Measurements from ENCODE around the gene ATG4A. TPM values are rescaled to one million over a fixed set of nuclear protein-coding genes. Genes with fewer than 3 reads are reported as not detected.

ATG4A gene
- total and polyA plus RNA-seq, 8 donors: 9.0 to 69.2 (median 19.1) TPM; not detected in 1

- no peaks in the 10 kb centered on the region for H3K27me3 ChIP-seq
- H3K36me3 ChIP-seq: peaks cover under 1 to 11% (median 11%) of the 10 kb centered on the region in 4 donors
- 0 to 62% (median 5%) methylated on average over 3 to 15 of the region's 15 CpGs for WGBS, 5 donors
- TF ChIP-seq EP300 (IDR thresholded peaks at IDR 0.05) (no peak), CTCF (IDR thresholded peaks at IDR 0.05) (no peak), POLR2AphosphoS5 (IDR thresholded peaks at IDR 0.05) (no peak), POLR2A (IDR thresholded peaks at IDR 0.05) (no peak)
- H3K4me1 ChIP-seq: peaks cover 0 to 29% (median 7%) of the 10 kb centered on the region in 4 donors
- no peak for DNase-seq
- intact Hi-C loops (cut with DNase I; ENCODE audit: low total_unique reads): no loop called here
- H3K27ac ChIP-seq: peak overlapping the region; percentile 55 to 90 (median 86)
- peak overlapping the region; percentile 46 to 64 (median 64) for H3K4me3 ChIP-seq
- peaks cover 0 to 3% (median 0%) of the 10 kb centered on the region in 4 donors for H3K9me3 ChIP-seq
Observed at GRCh38 chrX:108091878-108092291, 307 bp downstream of the ATG4A start.

- WGBS, 5 donors: 87 to 99% (median 96%) methylated on average over 2 of the region's 2 CpGs
- peaks cover 0 to 4% (median under 1%) of the 10 kb centered on the region in 4 donors for H3K4me1 ChIP-seq
- no peak for DNase-seq
- intact Hi-C loops (cut with DNase I; ENCODE audit: low total_unique reads): no loop called here
- TF ChIP-seq CTCF (IDR thresholded peaks at IDR 0.05) (no peak), EP300 (IDR thresholded peaks at IDR 0.05) (no peak)
- H3K27me3 ChIP-seq: no peaks in the 10 kb centered on the region
- no peaks in the 10 kb centered on the region for H3K36me3 ChIP-seq
- H3K4me3 ChIP-seq: no peak overlapping the region
- no peaks in the 10 kb centered on the region for H3K9me3 ChIP-seq
- H3K27ac ChIP-seq: no peak overlapping the region
Observed at GRCh38 chrX:108097380-108097779, 5.8 kb downstream of the ATG4A start.

GRCh38 chrX:108105473-108105872, 13.9 kb downstream of the ATG4A start:
- TF ChIP-seq POLR2A (IDR thresholded peaks at IDR 0.05) (no peak), EP300 (IDR thresholded peaks at IDR 0.05) (no peak), CTCF (IDR thresholded peaks at IDR 0.05) (no peak), POLR2AphosphoS5 (IDR thresholded peaks at IDR 0.05) (no peak)
- DNase-seq: no peak
- Histone ChIP-seq H3K9me3 (peaks cover 0 to 12% (median 3%) of the 10 kb centered on the region in 4 donors), H3K4me3 (no peak overlapping the region), H3K36me3 (no peaks in the 10 kb centered on the region), H3K27ac (no peak overlapping the region), H3K4me1 (no peaks in the 10 kb centered on the region), H3K27me3 (no peaks in the 10 kb centered on the region)
- intact Hi-C loops (cut with DNase I; ENCODE audit: low total_unique reads): no loop called here

- Histone ChIP-seq H3K27ac (no peak overlapping the region), H3K9me3 (no peaks in the 10 kb centered on the region), H3K4me1 (no peaks in the 10 kb centered on the region), H3K36me3 (no peaks in the 10 kb centered on the region), H3K4me3 (no peak overlapping the region), H3K27me3 (no peaks in the 10 kb centered on the region)
- TF ChIP-seq POLR2AphosphoS5 (IDR thresholded peaks at IDR 0.05) (no peak), POLR2A (IDR thresholded peaks at IDR 0.05) (no peak), EP300 (IDR thresholded peaks at IDR 0.05) (no peak), CTCF (IDR thresholded peaks at IDR 0.05) (no peak)
- no peak for DNase-seq
- intact Hi-C loops (cut with DNase I; ENCODE audit: low total_unique reads): no loop called here
Observed at GRCh38 chrX:108114541-108114940, 23.0 kb downstream of the ATG4A start.
